GM12865 (cell line): ENCODE measurements around the gene NFYC.
A peak's percentile ranks its signal among the peaks of the same experiment; 100 is the strongest.

ENCODE experiments used
- DNase-seq: peaks from one replicate; pipeline ENCODE4 v3.0.0; 2010; ENCODE audit warnings: low read depth
- H3K4me3 ChIP-seq: 2 replicates; pipeline ENCODE4 v1.5.1; 2011; ENCODE audit warnings: mild to moderate bottlenecking, low read depth, low read length, control low read depth
- TF ChIP-seq, protein P1 (sequence below): IDR thresholded peaks from 2 replicates; pipeline ENCODE4 v1.5.1; 2011; ENCODE audit warnings: low read length, control low read depth, low read depth, inconsistent platforms; ENCODE audit not compliant: insufficient read depth; ENCODE audit errors: missing control alignments

The NFYC gene

GRCh38 chr1:40703316-40703715, 11.8 kb downstream of the NFYC start:
- H3K4me3 ChIP-seq: no peak overlapping the region
- DNase-seq: no peak
- TF ChIP-seq, protein P1, sequence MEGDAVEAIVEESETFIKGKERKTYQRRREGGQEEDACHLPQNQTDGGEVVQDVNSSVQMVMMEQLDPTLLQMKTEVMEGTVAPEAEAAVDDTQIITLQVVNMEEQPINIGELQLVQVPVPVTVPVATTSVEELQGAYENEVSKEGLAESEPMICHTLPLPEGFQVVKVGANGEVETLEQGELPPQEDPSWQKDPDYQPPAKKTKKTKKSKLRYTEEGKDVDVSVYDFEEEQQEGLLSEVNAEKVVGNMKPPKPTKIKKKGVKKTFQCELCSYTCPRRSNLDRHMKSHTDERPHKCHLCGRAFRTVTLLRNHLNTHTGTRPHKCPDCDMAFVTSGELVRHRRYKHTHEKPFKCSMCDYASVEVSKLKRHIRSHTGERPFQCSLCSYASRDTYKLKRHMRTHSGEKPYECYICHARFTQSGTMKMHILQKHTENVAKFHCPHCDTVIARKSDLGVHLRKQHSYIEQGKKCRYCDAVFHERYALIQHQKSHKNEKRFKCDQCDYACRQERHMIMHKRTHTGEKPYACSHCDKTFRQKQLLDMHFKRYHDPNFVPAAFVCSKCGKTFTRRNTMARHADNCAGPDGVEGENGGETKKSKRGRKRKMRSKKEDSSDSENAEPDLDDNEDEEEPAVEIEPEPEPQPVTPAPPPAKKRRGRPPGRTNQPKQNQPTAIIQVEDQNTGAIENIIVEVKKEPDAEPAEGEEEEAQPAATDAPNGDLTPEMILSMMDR: no peak

DNA sequence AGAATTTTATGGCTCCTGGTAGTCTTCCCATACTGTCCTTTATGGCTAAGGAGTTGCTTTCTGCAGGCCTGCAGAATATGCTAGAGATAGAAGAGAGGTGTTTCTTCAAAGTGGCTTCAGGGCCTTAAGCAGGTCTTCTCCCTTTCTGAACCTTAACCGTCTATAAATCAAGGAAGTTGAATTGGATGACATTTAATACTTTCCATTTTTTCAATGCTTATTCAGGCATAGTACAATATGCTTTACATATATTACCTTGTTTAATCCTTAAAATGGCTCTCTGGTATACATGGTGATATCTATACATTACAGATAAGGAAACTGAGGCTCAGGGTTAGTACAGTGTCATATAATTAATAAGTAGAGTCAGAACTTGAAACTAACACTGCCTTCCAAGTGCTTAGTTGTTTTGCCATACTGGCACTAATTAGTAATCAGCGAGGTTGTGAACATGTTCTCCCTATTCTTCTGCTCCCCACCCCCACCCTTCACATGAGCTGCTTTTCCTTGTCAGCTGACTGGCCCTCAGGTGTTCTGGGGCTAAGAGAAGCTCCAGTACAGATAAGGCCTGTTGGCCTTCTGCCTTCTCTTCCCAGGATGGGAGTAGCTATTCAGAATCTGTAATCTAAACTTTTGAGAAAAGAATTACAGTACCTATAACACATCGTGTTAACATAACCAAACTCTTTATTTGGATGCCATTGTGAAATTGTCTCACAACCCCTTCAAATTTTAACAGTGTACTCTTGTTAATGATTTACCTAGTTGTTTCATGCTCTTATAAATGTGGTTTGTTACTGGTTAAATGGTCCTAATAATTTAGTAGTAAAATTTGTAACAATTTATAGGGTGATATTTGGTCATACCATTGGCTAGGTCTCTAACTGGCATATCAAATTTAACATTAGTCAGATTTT, 13.6 kb downstream of the NFYC start:
- TF ChIP-seq, protein P1: no peak
- DNase-seq: no peak

DNA sequence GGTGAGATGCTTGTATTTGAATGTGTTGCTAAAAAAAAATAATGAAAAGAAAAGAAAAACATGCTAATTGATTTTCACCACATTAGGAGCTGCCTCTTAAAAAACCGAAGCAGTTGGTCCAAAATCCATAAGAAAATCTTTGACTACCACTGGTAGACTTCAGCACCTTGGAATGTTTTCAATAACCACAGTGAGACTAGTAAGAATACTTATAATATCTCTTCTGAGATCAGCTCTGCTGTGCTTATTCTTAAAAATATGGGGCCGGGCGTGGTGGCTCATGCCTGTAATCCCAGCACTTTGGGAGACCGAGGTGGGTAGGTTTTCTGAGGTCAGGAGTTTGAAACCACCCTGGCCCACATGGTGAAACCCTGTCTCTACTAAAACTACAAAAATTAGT, 15.1 kb downstream of the NFYC start:
- H3K4me3 ChIP-seq: no peak overlapping the region
- TF ChIP-seq, protein P1: no peak
- no peak for DNase-seq

More for the DNA sequence above, 13.6 kb downstream of the NFYC start:
- H3K4me3 ChIP-seq: no peak overlapping the region

GRCh38 chr1:40708750-40709099, 17.2 kb downstream of the NFYC start:
- peak overlapping the region; percentile 75 for H3K4me3 ChIP-seq
- TF ChIP-seq, protein P1: no peak

GRCh38 chr1:40709100-40709801, 17.7 kb downstream of the NFYC start:
- peak; percentile 96 for DNase-seq
- peak overlapping the region; percentile 75 for H3K4me3 ChIP-seq
- TF ChIP-seq, protein P1: no peak

More at GRCh38 chr1:40708750-40709099, 17.2 kb downstream of the NFYC start:
- DNase-seq: peak; percentile 87

- TF ChIP-seq, protein P1: no peak
- H3K4me3 ChIP-seq: peak overlapping the region; percentile 75
- DNase-seq: no peak
Measured at GRCh38 chr1:40709802-40710278, 18.3 kb downstream of the NFYC start.
